GM19395 (cell line): ENCODE measurements around the gene MXRA8.

Experiments used
- ATAC-seq: cut with Tn5 transposase; IDR thresholded peaks from one replicate; pipeline ENCODE4 v1.9.1; 2021; ENCODE audit warnings: mild to moderate bottlenecking, moderate library complexity; ENCODE audit not compliant: unreplicated experiment

Gene MXRA8

GRCh38 chr1:1336931-1337792 lies 21.2 kb downstream of the MXRA8 start:
- no peak for ATAC-seq

GRCh38 chr1:1336446-1336845 lies 21.9 kb downstream of the MXRA8 start:
- no peak for ATAC-seq

- ATAC-seq: no peak
Measured at GRCh38 chr1:1335792-1336248, 22.5 kb downstream of the MXRA8 start.

- ATAC-seq: no peak
Measured at GRCh38 chr1:1335283-1335682, 23.1 kb downstream of the MXRA8 start.

GRCh38 chr1:1334835-1335234 lies 23.5 kb downstream of the MXRA8 start:
- ATAC-seq: no peak

GRCh38 chr1:1333551-1334241 lies 24.7 kb downstream of the MXRA8 start:
- ATAC-seq: no peak

- no peak for ATAC-seq
Measured at GRCh38 chr1:1332774-1333480, 25.4 kb downstream of the MXRA8 start.

- no peak for ATAC-seq
Measured at GRCh38 chr1:1332031-1332755, 26.2 kb downstream of the MXRA8 start.

GRCh38 chr1:1331068-1331965 lies 27.0 kb downstream of the MXRA8 start, which contains the start of gene TAS1R3:
Gene TAS1R3 (plus strand): TSS chr1:1331280. CDS start chr1:1331346, 66 bp downstream.
- ATAC-seq: no peak

- ATAC-seq: no peak
Measured at GRCh38 chr1:1330366-1331067, 27.8 kb downstream of the MXRA8 start.

- ATAC-seq: no peak
Measured at GRCh38 chr1:1329304-1330210, 28.8 kb downstream of the MXRA8 start.

- no peak for ATAC-seq
Measured at GRCh38 chr1:1328254-1328653, 30.1 kb downstream of the MXRA8 start.

- ATAC-seq: no peak
Measured at GRCh38 chr1:1327291-1327690, 31.1 kb downstream of the MXRA8 start.

GRCh38 chr1:1326075-1326605 lies 32.2 kb downstream of the MXRA8 start:
- no peak for ATAC-seq

- ATAC-seq: no peak
Measured at GRCh38 chr1:1325288-1326074, 32.9 kb downstream of the MXRA8 start.

- peak; percentile 71 for ATAC-seq
Measured at GRCh38 chr1:1324524-1325287, 33.6 kb downstream of the MXRA8 start, which contains the start of the genes CPTP and INTS11. Gene CPTP (plus strand): TSS chr1:1324802. CDS start chr1:1326911, 2,109 bp downstream. Gene INTS11 (minus strand): TSS chr1:1324660. CDS start chr1:1324608, 52 bp downstream.
